ENCODE results near the gene TBX15.
A peak's percentile ranks its signal among the peaks of the same experiment; 100 is the strongest.

TBX15 gene

GRCh38 chr1:119000371-119001180, 12.4 kb upstream of the TBX15 start:
- no peak for DNase-seq (ENCODE audit: low read depth)
- TF ChIP-seq MYC (IDR thresholded peaks at IDR 0.05; ENCODE audit: low read depth, low read length) (no peak), POLR2A (IDR thresholded peaks at IDR 0.05; ENCODE audit: extremely low read depth, insufficient read length) (no peak), CTCF (IDR thresholded peaks at IDR 0.05; ENCODE audit: low read depth, low read length) (no peak), MAX (IDR thresholded peaks at IDR 0.05; ENCODE audit: low read depth, low read length) (no peak)
- no peak overlapping the region for H3K4me3 ChIP-seq (ENCODE audit: low read depth, low read length)

GRCh38 chr1:118999348-119000071, 11.4 kb upstream of the TBX15 start:
- H3K4me3 ChIP-seq (ENCODE audit: low read depth, low read length): no peak overlapping the region
- TF ChIP-seq CTCF (IDR thresholded peaks at IDR 0.05; ENCODE audit: low read depth, low read length) (no peak), POLR2A (IDR thresholded peaks at IDR 0.05; ENCODE audit: extremely low read depth, insufficient read length) (no peak), MAX (IDR thresholded peaks at IDR 0.05; ENCODE audit: low read depth, low read length) (no peak), MYC (IDR thresholded peaks at IDR 0.05; ENCODE audit: low read depth, low read length) (no peak)
- peak; percentile 26 for DNase-seq (ENCODE audit: low read depth)

- no peak for TF ChIP-seq CTCF (IDR thresholded peaks at IDR 0.05; ENCODE audit: low read depth, low read length)
- no peak for TF ChIP-seq POLR2A (IDR thresholded peaks at IDR 0.05; ENCODE audit: extremely low read depth, insufficient read length)
- TF ChIP-seq MAX (IDR thresholded peaks at IDR 0.05; ENCODE audit: low read depth, low read length): no peak
- TF ChIP-seq MYC (IDR thresholded peaks at IDR 0.05; ENCODE audit: low read depth, low read length): no peak
- no peak for DNase-seq (ENCODE audit: low read depth)
- no peak overlapping the region for H3K4me3 ChIP-seq (ENCODE audit: low read depth, low read length)
Observed at GRCh38 chr1:118998171-118998570, 10.0 kb upstream of the TBX15 start.

- DNase-seq (ENCODE audit: low read depth): no peak
- TF ChIP-seq POLR2A (IDR thresholded peaks at IDR 0.05; ENCODE audit: extremely low read depth, insufficient read length): no peak
- TF ChIP-seq MAX (IDR thresholded peaks at IDR 0.05; ENCODE audit: low read depth, low read length): no peak
- no peak for TF ChIP-seq MYC (IDR thresholded peaks at IDR 0.05; ENCODE audit: low read depth, low read length)
- TF ChIP-seq CTCF (IDR thresholded peaks at IDR 0.05; ENCODE audit: low read depth, low read length): no peak
- H3K4me3 ChIP-seq (ENCODE audit: low read depth, low read length): no peak overlapping the region
Observed at GRCh38 chr1:118997225-118997624, 9.1 kb upstream of the TBX15 start.

GRCh38 chr1:118995312-118996016, 7.3 kb upstream of the TBX15 start:
- TF ChIP-seq CTCF (IDR thresholded peaks at IDR 0.05; ENCODE audit: low read depth, low read length): no peak
- no peak for TF ChIP-seq MAX (IDR thresholded peaks at IDR 0.05; ENCODE audit: low read depth, low read length)
- no peak for TF ChIP-seq MYC (IDR thresholded peaks at IDR 0.05; ENCODE audit: low read depth, low read length)
- no peak for TF ChIP-seq POLR2A (IDR thresholded peaks at IDR 0.05; ENCODE audit: extremely low read depth, insufficient read length)
- no peak overlapping the region for H3K4me3 ChIP-seq (ENCODE audit: low read depth, low read length)
- DNase-seq (ENCODE audit: low read depth): no peak
